ENCODE measurements around the gene MIOS.
"Not testable (repeated sequence)": the region's sequence is repeated elsewhere in the genome, so short reads cannot be mapped to it uniquely, and the experiment has no call there.

The MIOS gene

DNA sequence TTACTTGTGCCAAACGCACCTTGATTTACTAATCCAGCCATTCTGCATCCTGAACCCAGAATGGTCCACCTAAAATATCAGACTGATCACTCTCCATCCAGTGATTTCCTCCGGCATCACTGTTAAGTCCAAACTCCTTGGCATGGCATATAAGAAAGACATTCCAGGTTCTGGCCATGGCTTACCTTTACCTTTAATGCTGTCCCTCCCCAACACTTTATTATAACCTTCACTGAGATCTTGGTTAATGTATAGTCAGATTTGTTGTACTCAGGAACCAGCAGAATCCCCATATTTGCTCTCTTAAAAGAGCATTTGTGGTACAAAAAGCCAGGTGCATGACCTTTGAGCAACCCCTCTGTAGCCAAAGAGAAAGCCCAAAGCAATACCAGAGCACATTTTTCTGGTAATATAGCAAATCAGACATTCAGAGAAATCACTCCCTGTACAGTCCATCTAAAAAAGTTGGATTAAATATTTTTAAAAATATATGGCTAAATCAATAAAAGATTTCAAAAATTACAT lies 84.1 kb downstream of the MIOS start:
- FAIRE-seq: peak; percentile 79

- no peak for FAIRE-seq
These were observed 84.8 kb downstream of the MIOS start for GRCh38 chr7:7651479-7651878.

DNA sequence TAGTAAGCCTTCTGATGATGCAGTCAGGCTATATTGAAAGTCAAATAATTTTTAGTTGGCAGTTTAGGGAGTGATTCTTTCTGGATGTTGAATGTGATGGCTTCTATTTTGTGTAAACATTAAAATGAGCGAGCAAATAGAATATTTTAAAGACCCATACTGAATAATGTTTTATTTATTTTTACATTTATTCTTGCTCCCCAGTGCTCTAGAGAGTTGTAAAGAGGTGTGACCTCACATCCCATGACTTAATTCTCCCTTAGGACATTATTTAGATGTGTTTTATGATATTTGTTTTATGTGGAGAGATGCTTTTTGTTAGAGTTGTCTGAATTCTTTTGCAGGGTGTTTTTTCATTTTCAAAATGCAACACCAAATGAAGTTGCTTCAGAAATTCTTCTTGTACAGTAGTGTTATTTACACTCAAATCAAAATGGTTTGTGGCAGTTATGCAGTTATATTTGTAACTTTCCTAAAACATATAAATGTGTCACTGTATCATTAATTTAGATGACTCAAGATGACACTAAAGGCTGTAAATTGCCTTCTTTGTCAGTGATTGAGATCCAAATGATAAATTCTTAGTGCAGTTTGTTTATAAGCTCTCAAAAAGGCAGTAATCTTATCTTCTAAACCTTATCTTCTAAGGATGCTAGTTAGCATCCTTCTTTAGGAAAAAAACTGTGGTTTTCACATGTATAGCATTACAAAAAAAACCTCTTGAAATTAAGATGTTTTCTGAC lies 86.3 kb downstream of the MIOS start:
- peak; percentile 62 for FAIRE-seq

DNA sequence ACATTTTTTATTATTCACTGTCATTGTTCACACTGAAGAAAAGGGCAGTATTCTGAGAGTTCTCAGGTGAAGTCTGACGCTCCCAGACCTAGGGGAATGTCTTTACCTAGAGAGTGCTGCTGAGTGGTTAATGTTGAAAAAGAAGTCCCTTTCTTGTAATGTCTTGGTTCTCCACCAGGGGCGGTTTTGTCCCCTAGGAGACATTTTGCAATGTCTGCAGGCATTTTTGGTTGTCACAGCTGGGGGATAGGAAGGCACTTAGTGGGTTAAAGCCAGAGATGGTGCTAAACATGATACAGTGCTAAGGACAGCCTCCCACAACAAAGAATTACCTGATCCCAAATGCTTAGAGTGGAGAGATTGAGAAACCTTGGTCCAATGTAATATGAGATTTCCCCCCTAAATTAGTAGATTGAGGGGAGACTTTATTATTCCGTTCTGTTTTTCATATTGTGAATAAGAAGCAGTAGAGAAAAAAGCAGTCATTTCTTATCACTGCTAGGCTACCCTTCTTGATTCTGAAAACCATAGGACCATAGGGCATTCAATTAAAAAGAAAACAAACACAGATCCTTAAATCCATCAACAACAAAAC lies 87.0 kb downstream of the MIOS start:
- FAIRE-seq: peak; percentile 62

GRCh38 chr7:7654964-7655715 lies 88.5 kb downstream of the MIOS start:
- FAIRE-seq: peak; percentile 80

- not testable (repeated sequence) for FAIRE-seq
These were observed 89.8 kb downstream of the MIOS start for GRCh38 chr7:7656459-7656858.
